A549 (cell line): Measurements from ENCODE around the gene TNS3. TPM values are rescaled to one million over a fixed set of nuclear protein-coding genes. Genes with fewer than 3 reads are reported as not detected.

Experiments used
- ATAC-seq, 2 experiments: fragments of 200-7000 bp in 1 of 2; fragments of >200 bp in 1 of 2; cut with Nextera tagmentation in 1 of 2; cut with Tn5 transposase in 1 of 2; 3 replicates each; pipeline versions ENCODE4 v1.8.0 to v1.9.1; 2018 to 2020; ENCODE audit warnings: mild to moderate bottlenecking in 1 of 2, moderate library complexity in 1 of 2
- CTCF ChIA-PET: fragments of 300-600 bp; sonication (Branson Sonifier 250); formaldehyde crosslinking; extraction: SDS; loops from one replicate; lab custom pipeline; 2021; ENCODE audit warnings: antibody characterized with exemption, inconsistent platforms; lab: Yijun Ruan, JAX
- POLR2A ChIA-PET: fragments of 350-600 bp; formaldehyde crosslinking; extraction: SDS; loops from one replicate; lab custom pipeline; 2021; ENCODE audit warnings: antibody characterized with exemption, inconsistent platforms; lab: Yijun Ruan, JAX
- DNase-seq, 2 experiments: peaks; one replicate each; pipeline versions ENCODE4 v3.0.0 to v3.0.0-alpha.2; 2011 to 2016; ENCODE audit warnings: low read depth in 1 of 2, low spot score in 1 of 2
- FAIRE-seq: peaks from 2 replicates; lab custom pipeline; 2011; peaks lifted over from hg19 to GRCh38; lab: Jason Lieb, UNC
- H3K27ac ChIP-seq, 2 experiments: fragments of >200 bp; sonication (Bioruptor Twin); formaldehyde crosslinking; 3 replicates each; pipeline ENCODE4 v1.5.1; 2016 to 2017
- H3K4me1 ChIP-seq: fragments of >200 bp; sonication (Bioruptor Twin); formaldehyde crosslinking; 3 replicates; pipeline ENCODE4 v1.6.1; 2016
- H3K4me2 ChIP-seq: fragments of >200 bp; sonication (Bioruptor Twin); formaldehyde crosslinking; 3 replicates; pipeline ENCODE4 v1.6.1; 2016
- H3K4me3 ChIP-seq: fragments of >200 bp; sonication (Bioruptor Twin); formaldehyde crosslinking; 3 replicates; pipeline ENCODE4 v1.5.1; 2016
- H3K9me3 ChIP-seq: fragments of >200 bp; sonication (Bioruptor Twin); formaldehyde crosslinking; 3 replicates; pipeline ENCODE4 v1.6.1; 2016
- ATOH8 ChIP-seq: fragments of 250-450 bp; sonication (Bioruptor Pico); IDR thresholded peaks from 2 replicates; pipeline ENCODE4 v1.5.0; 2020; ENCODE audit warnings: low read depth, mild to moderate bottlenecking, moderate library complexity
- BHLHE40 ChIP-seq: IDR thresholded peaks from 2 replicates; pipeline ENCODE4 v1.6.1; 2012; ENCODE audit warnings: low read depth, low read length, inconsistent platforms
- CBX8 ChIP-seq: fragments of 200-600 bp; sonication (generic); IDR thresholded peaks from 2 replicates; pipeline ENCODE4 v1.6.1; 2016
- CHD4 ChIP-seq: fragments of 200-600 bp; sonication (generic); IDR thresholded peaks from 2 replicates; pipeline ENCODE4 v1.6.1; 2016; ENCODE audit warnings: antibody characterized with exemption, mild to moderate bottlenecking, borderline replicate concordance
- CTCF ChIP-seq: fragments of >200 bp; sonication (Bioruptor Twin); formaldehyde crosslinking; IDR thresholded peaks from 3 replicates; pipeline ENCODE4 v1.5.1; 2016
- E2F6 ChIP-seq: IDR thresholded peaks from 2 replicates; pipeline ENCODE4 v1.6.1; 2012; ENCODE audit warnings: low read depth, borderline replicate concordance
- EHF ChIP-seq: fragments of 250-450 bp; sonication (Bioruptor Pico); IDR thresholded peaks from 2 replicates; pipeline ENCODE4 v1.5.0; 2020; ENCODE audit warnings: mild to moderate bottlenecking
- ESRRA ChIP-seq: fragments of 150-350 bp; IDR thresholded peaks from 2 replicates; pipeline ENCODE4 v1.6.1; 2014; ENCODE audit warnings: mild to moderate bottlenecking, low read length, borderline replicate concordance
- FOSL2 ChIP-seq, 2 experiments: fragments of 450-650 bp in 1 of 2; fragments of >200 bp in 1 of 2; sonication (Bioruptor Twin) in 1 of 2; formaldehyde crosslinking; IDR thresholded peaks; 2 replicates each; pipeline versions ENCODE4 v1.5.0 to v1.6.1; 2016 to 2020; ENCODE audit warnings: mild to moderate bottlenecking in 1 of 2, moderate library complexity in 1 of 2
- FOXS1 ChIP-seq: fragments of 250-450 bp; sonication (Bioruptor Pico); IDR thresholded peaks from 2 replicates; pipeline ENCODE4 v1.5.0; 2020; ENCODE audit warnings: mild to moderate bottlenecking, moderate library complexity
- HES2 ChIP-seq: fragments of >200 bp; sonication (Bioruptor Twin); formaldehyde crosslinking; IDR thresholded peaks from 2 replicates; pipeline ENCODE4 v1.6.1; 2016
- HEYL ChIP-seq: fragments of 250-450 bp; sonication (Bioruptor Pico); IDR thresholded peaks from 2 replicates; pipeline ENCODE4 v1.8.0; 2021; ENCODE audit warnings: mild to moderate bottlenecking, moderate library complexity
- HMGXB4 ChIP-seq: fragments of 250-450 bp; sonication (Bioruptor Pico); IDR thresholded peaks from 2 replicates; pipeline ENCODE4 v1.5.0; 2021; ENCODE audit warnings: mild to moderate bottlenecking, moderate library complexity, borderline replicate concordance
- HOXA7 ChIP-seq: fragments of 250-450 bp; sonication (Bioruptor Pico); IDR thresholded peaks from 2 replicates; pipeline ENCODE4 v1.5.0; 2020; ENCODE audit warnings: mild to moderate bottlenecking, moderate library complexity
- HOXB13 ChIP-seq: fragments of 250-450 bp; sonication (Bioruptor Pico); IDR thresholded peaks from 2 replicates; pipeline ENCODE4 v1.5.0; 2020; ENCODE audit warnings: low read depth, mild to moderate bottlenecking, moderate library complexity
- HOXB5 ChIP-seq: fragments of 250-450 bp; sonication (Bioruptor Pico); IDR thresholded peaks from 2 replicates; pipeline ENCODE4 v1.5.0; 2020; ENCODE audit warnings: mild to moderate bottlenecking, moderate library complexity
- JUN ChIP-seq, 2 experiments: fragments of >200 bp; sonication (Bioruptor Twin); formaldehyde crosslinking; IDR thresholded peaks; 2 replicates in 1 of 2; 3 replicates in 1 of 2; pipeline ENCODE4 v1.6.1; 2016 to 2017
- JUNB ChIP-seq: fragments of >200 bp; sonication (Bioruptor Twin); formaldehyde crosslinking; IDR thresholded peaks from 2 replicates; pipeline ENCODE4 v1.6.1; 2016
- MAX ChIP-seq: IDR thresholded peaks from 2 replicates; pipeline ENCODE4 v1.6.1; 2012
- MAZ ChIP-seq: fragments of 150-350 bp; IDR thresholded peaks from 2 replicates; pipeline ENCODE4 v1.6.1; 2014; ENCODE audit warnings: antibody characterized with exemption, low read depth, low read length, borderline replicate concordance
- NFE2L2 ChIP-seq: fragments of 150-350 bp; conservative IDR thresholded peaks from 2 replicates; pipeline ENCODE4 v1.6.1; 2014; ENCODE audit warnings: low read length
- NPAS2 ChIP-seq: fragments of 250-450 bp; sonication (Bioruptor Pico); IDR thresholded peaks from 2 replicates; pipeline ENCODE4 v1.8.0; 2022; ENCODE audit warnings: mild to moderate bottlenecking, moderate library complexity, borderline replicate concordance
- PHF8 ChIP-seq: fragments of 200-600 bp; sonication (generic); IDR thresholded peaks from 2 replicates; pipeline ENCODE4 v1.6.1; 2016; ENCODE audit warnings: low read depth, mild to moderate bottlenecking, antibody characterized with exemption, moderate library complexity, borderline replicate concordance
- POLR2A ChIP-seq: IDR thresholded peaks from 2 replicates; pipeline ENCODE4 v1.6.1; 2012; ENCODE audit warnings: mild to moderate bottlenecking, low read length
- POLR2AphosphoS2 ChIP-seq: conservative IDR thresholded peaks from 2 replicates; pipeline ENCODE4 v1.6.1; 2012; ENCODE audit warnings: low read length, improper control_type of control experiment, inconsistent platforms
- RCOR1 ChIP-seq: fragments of 150-350 bp; IDR thresholded peaks from 2 replicates; pipeline ENCODE4 v1.6.1; 2014; ENCODE audit warnings: antibody characterized with exemption, low read length, low read depth
- RNF2 ChIP-seq: fragments of 200-600 bp; sonication (generic); IDR thresholded peaks from 2 replicates; pipeline ENCODE4 v1.6.1; 2016; ENCODE audit warnings: low read depth, mild to moderate bottlenecking, antibody characterized with exemption, moderate library complexity, borderline replicate concordance
- SMC3 ChIP-seq: fragments of >200 bp; sonication (Bioruptor Twin); formaldehyde crosslinking; IDR thresholded peaks from 3 replicates; pipeline ENCODE4 v1.6.1; 2018; ENCODE audit warnings: inconsistent platforms
- TP53 ChIP-seq: fragments of 250-450 bp; sonication (Bioruptor Pico); IDR thresholded peaks from 2 replicates; pipeline ENCODE4 v1.5.0; 2021; ENCODE audit warnings: mild to moderate bottlenecking, moderate library complexity
- USF2 ChIP-seq: fragments of 450-650 bp; IDR thresholded peaks from 2 replicates; pipeline ENCODE4 v1.6.1; 2014; ENCODE audit warnings: antibody characterized with exemption
- ZC3H11A ChIP-seq: fragments of 450-650 bp; IDR thresholded peaks from 2 replicates; pipeline ENCODE4 v1.6.1; 2014; ENCODE audit warnings: antibody characterized with exemption, mild to moderate bottlenecking
- ZFP36 ChIP-seq: fragments of 450-650 bp; IDR thresholded peaks from 2 replicates; pipeline ENCODE4 v1.6.1; 2014; ENCODE audit warnings: borderline replicate concordance; ENCODE audit not compliant: partially characterized antibody
- ZNF302 ChIP-seq: fragments of 250-450 bp; sonication (Bioruptor Pico); IDR thresholded peaks from 2 replicates; pipeline ENCODE4 v1.9.0; 2021; ENCODE audit warnings: inconsistent platforms, mild to moderate bottlenecking, moderate library complexity
- ZSCAN20 ChIP-seq: fragments of 250-450 bp; sonication (Bioruptor Pico); IDR thresholded peaks from 2 replicates; pipeline ENCODE4 v1.8.0; 2022; ENCODE audit warnings: mild to moderate bottlenecking, moderate library complexity
- WGBS: methylation state at CpG from one replicate; pipeline ENCODE4 v1.1.6; 2017; ENCODE audit errors: missing lambda C conversion rate; 5-methylcytosine and 5-hydroxymethylcytosine counted together
- polyA plus RNA-seq, 4 experiments: library from polyadenylated mRNA; depleted of rRNA in 3 of 4; stranded (reverse); fragments of >200 nt; fragmentation: RNase III in 1 of 4; extraction: RNeasy Plus Mini Kit Qiagen cat#74134 plus additional on column Dnase treatment in 1 of 4; gene quantifications; 2 replicates in 3 of 4; 3 replicates in 1 of 4; pipeline ENCODE4 v1.2.3, GENCODE V29; 2011 to 2017

The TNS3 gene
- polyA plus RNA-seq, 2 of the 4 experiments (the other 2 are of a cell fraction): 107 to 134 TPM

GRCh38 chr7:47571331-47572093, 10.4 kb downstream of the TNS3 start:
- POLR2A ChIA-PET: interaction anchor here (0.5 to 1.9 kb wide), 11 partner anchors 10 to 225 kb away, joined by 3 to 9 read pairs (median 5); no protein-coding TSS in a partner anchor
- ATAC-seq (peak; percentile 38 to 55), FAIRE-seq (peak; percentile 97), DNase-seq (peak in 1 of 2 experiments; percentile 81)
- Histone ChIP-seq H3K4me3 (peak overlapping the region; percentile 10; the same call in 2 of the 3 replicates), H3K4me2 (peak overlapping the region; percentile 86), H3K27ac (peak overlapping the region; percentile 99 to 100), H3K9me3 (no peaks in the 10 kb centered on the region), H3K4me1 (peaks cover 99% of the 10 kb centered on the region)
- CTCF ChIA-PET: interaction anchor here (0.7 to 2.6 kb wide), 9 partner anchors 9 to 305 kb away, joined by 3 to 13 read pairs (median 4); partner anchors contain the start of gene TNS3
- WGBS: 35% methylated on average over 19 of the region's 24 CpGs
- TF ChIP-seq ZFP36 (no peak), BHLHE40 (no peak), POLR2AphosphoS2 (no peak), PHF8 (no peak), E2F6 (0 out of 2 replicates have a peak, but pooled peaks have one; percentile 27), RCOR1 (no peak), JUN (IDR thresholded peaks at IDR 0.05) (peak in 1 of 2 experiments; percentile 48; a peak in 2 of 5 replicates), TP53 (CRISPR knock-in tag) (no peak), SMC3 (0 out of 3 replicates have a peak, but pooled peaks have one; percentile 19), CTCF (no peak), FOXS1 (CRISPR knock-in tag) (no peak), POLR2A (no peak), FOSL2 (IDR thresholded peaks at IDR 0.05) (no peak), FOSL2 (CRISPR knock-in tag; IDR thresholded peaks at IDR 0.05) (peak; percentile 31; the same call in 1 of the 2 replicates), CBX8 (no peak), RNF2 (no peak), NPAS2 (CRISPR knock-in tag) (no peak), ZNF302 (no peak), ZSCAN20 (CRISPR knock-in tag) (no peak), MAX (peak; percentile 84), HES2 (no peak), HOXB13 (peak; percentile 60; the same call in 1 of the 2 replicates), ATOH8 (CRISPR knock-in tag) (peak; percentile 22; the same call in 1 of the 2 replicates), USF2 (no peak), JUNB (no peak), MAZ (no peak), ESRRA (no peak), CHD4 (no peak), HMGXB4 (no peak), EHF (CRISPR knock-in tag) (no peak; the same call in 1 of the 2 replicates), HEYL (no peak), ZC3H11A (no peak), HOXB5 (CRISPR knock-in tag) (no peak), HOXA7 (CRISPR knock-in tag) (no peak), NFE2L2 (no peak)
